Ovary (tissue), 9 donors: ENCODE data around the gene GAD2. TPM values are rescaled to one million over a fixed set of nuclear protein-coding genes. Genes with fewer than 3 reads are reported as not detected.

Source experiments
- DNase-seq, 5 donors: peaks; one replicate each; pipeline ENCODE4 v3.0.0-alpha.2; 2019 to 2020
- H3K27ac ChIP-seq, 2 donors: fragments of 200-600 bp; one replicate each; pipeline versions ENCODE4 v1.5.1 to v1.8.0; 2019 to 2022
- H3K27me3 ChIP-seq: fragments of 200-600 bp; one replicate; pipeline ENCODE4 v1.8.0; 2022
- H3K36me3 ChIP-seq: fragments of 200-600 bp; sonication (generic); one replicate; pipeline ENCODE4 v1.5.1; 2019
- H3K4me1 ChIP-seq: one replicate; pipeline ENCODE4 v1.8.1; 2013; ENCODE audit warnings: mild to moderate bottlenecking, moderate library complexity; ENCODE audit not compliant: insufficient read depth
- H3K4me3 ChIP-seq: fragments of 200-600 bp; sonication (generic); one replicate; pipeline ENCODE4 v1.5.1; 2017
- H3K9me3 ChIP-seq, 2 donors: fragments of 200-600 bp in 1 of 2; sonication (generic) in 1 of 2; one replicate each; pipeline versions ENCODE4 v1.5.1 to v1.8.1; 2013 to 2019; ENCODE audit warnings: mild to moderate bottlenecking in 1 of 2, moderate library complexity in 1 of 2
- EP300 ChIP-seq: sonication (generic); formaldehyde crosslinking; IDR thresholded peaks from one replicate; pipeline ENCODE4 v1.6.1; 2017; ENCODE audit warnings: antibody characterized with exemption
- POLR2A ChIP-seq: fragments of 450-650 bp; IDR thresholded peaks from one replicate; pipeline ENCODE4 v1.6.1; 2017; ENCODE audit warnings: antibody characterized with exemption, mild to moderate bottlenecking, moderate library complexity
- WGBS, 3 donors: extraction: QIAGEN DNeasy Blood & Tissue Kit in 1 of 3; methylation state at CpG; one replicate each; pipeline versions ENCODE4 v1.1.5 to v1.1.7; 2013 to 2017; 5-methylcytosine and 5-hydroxymethylcytosine counted together
- intact Hi-C, 4 donors: fragments of 100-400 bp; cut with DNase I; formaldehyde crosslinking; loops; one replicate each; pipeline versions ENCODE4 v1.11.0 to v1.15.1; 2022 to 2023
- polyA plus RNA-seq, 2 donors: library from polyadenylated mRNA; stranded (reverse); fragments of 200-250 nt in 1 of 2; fragments of 350-450 nt in 1 of 2; fragmentation: Illumina TruSeq in 1 of 2; extraction: RNeasy Lipid Tissue Mini Kit (QIAGEN cat#74804) in 1 of 2; gene quantifications; one replicate each; pipeline ENCODE4 v1.2.3, GENCODE V29; 2013 to 2014
- total RNA-seq, 7 donors: library from RNA; depleted of rRNA in 2 of 7; stranded (reverse); fragments of >200 nt in 2 of 7; fragmentation: NEBNext Ultra II Directional in 3 of 7; extraction: Animal tissue kit (Norgen Biotek cat#: 25700) in 3 of 7; gene quantifications; one replicate each; pipeline versions ENCODE4 v1.1.0 to v1.2.4, GENCODE V29; 2016 to 2023
- TF ChIP-seq, protein P1 (sequence below), 3 donors: fragments of 450-650 bp in 2 of 3; fragments of 200-600 bp in 1 of 3; IDR thresholded peaks; one replicate each; pipeline versions ENCODE4 v1.5.1 to v1.8.0; 2016 to 2022; ENCODE audit warnings: antibody characterized with exemption in 3 of 3, mild to moderate bottlenecking in 1 of 3
- donor health status: DM: no; HTN: no; CAD: no; lungs with moderate emphysema.
- donor health status: DM: no; HTN: no; CAD: no.
- donor health status: Bipolar disorder and iron deficiency.
- donor health status: DM: yes; HTN: yes; CAD: no.
- donor health status: DM: no; HTN: no; CAD: no.
- donor health status: DM: yes; HTN: yes; CAD: no.

The GAD2 gene
- total and polyA plus RNA-seq, 9 donors: 0.02 TPM; not detected in 8

DNA sequence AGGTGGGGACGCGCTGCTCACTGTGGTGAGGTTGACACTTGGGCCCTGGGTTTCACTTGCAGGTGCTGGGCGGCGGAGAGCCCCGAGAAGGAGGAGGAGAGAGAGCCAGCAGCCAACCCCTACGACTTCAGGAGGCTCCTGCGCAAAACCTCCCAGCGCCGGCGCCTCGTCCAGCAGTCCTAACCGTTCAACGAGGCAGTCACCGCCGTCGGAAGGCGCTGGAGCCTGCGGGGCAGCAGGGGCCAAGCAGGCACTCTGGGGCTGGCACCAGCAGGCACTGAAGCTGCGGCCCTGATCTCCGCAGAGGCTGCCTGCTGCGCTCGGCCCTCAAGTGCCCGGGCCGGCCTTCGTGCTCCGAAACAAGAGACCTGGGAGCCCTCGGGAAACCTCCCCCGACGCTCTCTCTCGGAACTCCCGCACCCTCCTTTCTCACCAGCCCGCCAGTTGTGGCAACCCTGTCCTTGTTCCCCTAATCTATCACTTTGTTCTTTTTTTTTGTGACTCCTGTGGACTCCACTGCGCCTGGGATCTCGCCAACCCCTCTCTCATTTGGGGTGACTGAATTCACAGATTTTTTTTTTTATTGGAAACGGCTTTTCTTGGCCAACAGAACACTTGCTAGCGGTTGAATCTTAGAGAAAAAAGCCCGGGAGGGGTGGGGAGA lies 4.7 kb upstream of the GAD2 start:
- no peak overlapping the region for H3K27ac ChIP-seq
- DNase-seq: no peak
- H3K27me3 ChIP-seq: no peaks in the 10 kb centered on the region
- no peak overlapping the region for H3K4me3 ChIP-seq
- intact Hi-C loops: no loop called here
- no peaks in the 10 kb centered on the region for H3K36me3 ChIP-seq
- no peaks in the 10 kb centered on the region for H3K4me1 ChIP-seq
- peaks cover 0 to 3% of the 10 kb centered on the region in 2 donors for H3K9me3 ChIP-seq
- no peak for TF ChIP-seq EP300
- TF ChIP-seq, protein P1, sequence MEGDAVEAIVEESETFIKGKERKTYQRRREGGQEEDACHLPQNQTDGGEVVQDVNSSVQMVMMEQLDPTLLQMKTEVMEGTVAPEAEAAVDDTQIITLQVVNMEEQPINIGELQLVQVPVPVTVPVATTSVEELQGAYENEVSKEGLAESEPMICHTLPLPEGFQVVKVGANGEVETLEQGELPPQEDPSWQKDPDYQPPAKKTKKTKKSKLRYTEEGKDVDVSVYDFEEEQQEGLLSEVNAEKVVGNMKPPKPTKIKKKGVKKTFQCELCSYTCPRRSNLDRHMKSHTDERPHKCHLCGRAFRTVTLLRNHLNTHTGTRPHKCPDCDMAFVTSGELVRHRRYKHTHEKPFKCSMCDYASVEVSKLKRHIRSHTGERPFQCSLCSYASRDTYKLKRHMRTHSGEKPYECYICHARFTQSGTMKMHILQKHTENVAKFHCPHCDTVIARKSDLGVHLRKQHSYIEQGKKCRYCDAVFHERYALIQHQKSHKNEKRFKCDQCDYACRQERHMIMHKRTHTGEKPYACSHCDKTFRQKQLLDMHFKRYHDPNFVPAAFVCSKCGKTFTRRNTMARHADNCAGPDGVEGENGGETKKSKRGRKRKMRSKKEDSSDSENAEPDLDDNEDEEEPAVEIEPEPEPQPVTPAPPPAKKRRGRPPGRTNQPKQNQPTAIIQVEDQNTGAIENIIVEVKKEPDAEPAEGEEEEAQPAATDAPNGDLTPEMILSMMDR (IDR thresholded peaks at IDR 0.05): no peak
- no peak for TF ChIP-seq POLR2A
- WGBS, 3 donors: 2 to 4% (median 2%) methylated on average over 36 to 37 of the region's 37 CpGs

DNA sequence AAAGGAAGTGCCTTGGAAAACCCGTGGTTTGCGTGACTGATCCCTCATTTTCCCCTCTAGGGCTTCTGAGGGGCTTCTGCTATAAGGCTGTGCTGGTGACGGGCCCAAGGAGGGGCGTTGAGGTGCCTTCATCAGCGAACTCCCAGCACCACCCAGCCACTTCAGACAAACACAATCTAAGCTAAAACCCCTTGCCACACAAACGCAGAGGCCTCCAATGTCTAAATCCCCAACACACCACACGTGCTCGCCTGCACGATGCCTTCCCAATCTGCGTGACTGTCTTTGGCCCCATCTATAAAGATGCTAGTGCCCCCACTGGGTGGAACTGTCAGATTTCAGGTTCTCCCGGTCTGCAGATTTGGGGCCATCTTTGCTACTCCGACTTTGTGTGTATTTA lies 4.1 kb upstream of the GAD2 start:
- no peak overlapping the region for H3K4me3 ChIP-seq
- intact Hi-C loops: no loop called here
- no peaks in the 10 kb centered on the region for H3K27me3 ChIP-seq
- H3K4me1 ChIP-seq: no peaks in the 10 kb centered on the region
- H3K27ac ChIP-seq: no peak overlapping the region
- TF ChIP-seq POLR2A (no peak), EP300 (no peak)
- TF ChIP-seq, protein P1 (IDR thresholded peaks at IDR 0.05): no peak
- no peak for DNase-seq
- H3K9me3 ChIP-seq: peaks cover 0 to 7% of the 10 kb centered on the region in 2 donors
- 3 to 5% (median 5%) methylated on average over 12 of the region's 12 CpGs for WGBS, 3 donors
- no peaks in the 10 kb centered on the region for H3K36me3 ChIP-seq

DNA sequence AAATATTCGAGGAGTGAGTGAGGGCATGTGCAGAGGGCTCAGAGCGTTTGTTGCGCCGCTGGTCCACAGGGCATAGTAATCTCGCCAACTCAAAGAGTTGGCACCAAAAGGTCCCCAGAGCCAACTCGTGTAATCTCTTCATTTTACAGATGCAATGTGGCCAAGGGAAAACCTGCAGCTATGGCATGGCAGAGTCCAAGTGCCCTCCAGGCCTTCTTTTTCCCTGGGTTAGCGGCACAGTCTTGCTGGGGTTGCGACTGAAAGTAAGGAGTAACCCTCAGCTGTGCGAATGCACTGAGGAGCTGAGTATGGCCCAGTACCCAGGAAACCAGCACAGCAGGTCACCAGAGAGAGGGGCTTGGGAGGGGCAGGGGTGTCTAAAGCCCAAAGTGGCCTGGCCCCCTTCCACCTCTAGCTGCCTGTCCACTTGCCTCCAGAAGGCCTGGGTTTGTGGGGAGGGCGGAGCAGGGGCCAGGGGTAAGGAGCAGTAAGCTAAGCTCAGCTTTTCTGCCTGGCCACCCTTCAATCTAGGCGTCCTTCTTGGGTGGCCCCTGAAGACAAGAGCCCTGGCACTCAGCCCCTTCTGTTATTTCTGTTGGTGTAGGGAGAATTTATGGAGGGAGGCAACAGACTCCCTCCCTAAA lies 3.3 kb upstream of the GAD2 start:
- no peak for DNase-seq
- Histone ChIP-seq H3K36me3 (no peaks in the 10 kb centered on the region), H3K9me3 (peaks cover 0 to 9% of the 10 kb centered on the region in 2 donors), H3K4me1 (no peaks in the 10 kb centered on the region), H3K4me3 (no peak overlapping the region), H3K27me3 (no peaks in the 10 kb centered on the region), H3K27ac (no peak overlapping the region)
- intact Hi-C loops: no loop called here
- no peak for TF ChIP-seq EP300
- TF ChIP-seq, protein P1 (IDR thresholded peaks at IDR 0.05): no peak
- no peak for TF ChIP-seq POLR2A
- 11 to 19% (median 15%) methylated on average over 11 of the region's 11 CpGs for WGBS, 3 donors

DNA sequence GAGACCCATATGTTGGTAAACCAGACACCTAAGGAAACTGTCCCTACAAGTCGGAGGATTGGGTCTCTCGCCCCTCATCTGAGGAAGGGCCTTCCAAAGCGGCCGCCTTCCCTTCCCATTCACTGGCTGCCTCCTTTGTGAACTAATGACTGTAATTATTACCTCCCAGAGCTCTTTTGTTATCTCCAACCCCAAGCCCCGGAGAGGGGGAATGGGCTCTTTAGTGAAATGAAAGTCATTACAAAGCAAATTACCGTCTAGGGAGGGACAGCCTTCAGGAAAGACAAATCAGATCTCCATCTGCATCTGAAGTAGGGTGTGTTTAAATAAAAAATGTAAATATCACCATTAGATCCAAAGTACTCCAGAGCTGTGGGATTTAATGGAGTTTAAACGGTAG lies 2.6 kb upstream of the GAD2 start:
- 5 to 6% (median 6%) methylated on average over 7 of the region's 7 CpGs for WGBS, 3 donors
- DNase-seq: no peak
- H3K36me3 ChIP-seq: no peaks in the 10 kb centered on the region
- no peak overlapping the region for H3K27ac ChIP-seq
- H3K27me3 ChIP-seq: no peaks in the 10 kb centered on the region
- H3K4me1 ChIP-seq: no peaks in the 10 kb centered on the region
- intact Hi-C loops: no loop called here
- peaks cover 0 to 9% of the 10 kb centered on the region in 2 donors for H3K9me3 ChIP-seq
- no peak overlapping the region for H3K4me3 ChIP-seq
- no peak for TF ChIP-seq EP300
- TF ChIP-seq, protein P1 (IDR thresholded peaks at IDR 0.05): no peak
- TF ChIP-seq POLR2A: no peak
